ENCODE results near the gene SCG3.

DNA sequence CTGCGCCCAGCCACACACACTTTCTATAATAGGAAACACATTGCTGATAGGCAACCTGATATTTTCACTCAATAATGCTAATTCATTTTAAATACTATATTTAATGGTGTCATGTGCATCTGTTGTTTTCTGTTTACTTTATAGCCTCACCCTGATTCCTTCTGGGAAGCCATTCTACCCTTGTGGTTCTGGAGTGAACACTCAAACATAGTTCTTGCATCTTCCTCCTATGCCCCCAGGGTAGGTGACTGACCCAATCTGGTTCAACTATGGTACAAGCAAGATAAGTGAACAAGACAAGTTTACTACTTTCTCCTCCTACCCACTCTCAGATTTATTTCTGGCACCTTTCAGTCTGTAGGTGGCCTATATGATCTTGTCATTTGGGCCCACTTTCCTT is 4.3 kb upstream of the SCG3 start:
- TF ChIP-seq POLR2A (IDR thresholded peaks at IDR 0.05; ENCODE audit: low read depth, low read length) (no peak), POLR2AphosphoS5 (IDR thresholded peaks at IDR 0.05; ENCODE audit: low read depth, low read length) (no peak), TAF1 (IDR thresholded peaks at IDR 0.05; ENCODE audit: low read depth, low read length) (no peak), SPI1 (IDR thresholded peaks at IDR 0.05; ENCODE audit: low read depth, low read length) (no peak), PAX5 (IDR thresholded peaks at IDR 0.05; ENCODE audit: insufficient read depth, low read length, severe bottlenecking) (no peak), POU2F2 (IDR thresholded peaks at IDR 0.05; ENCODE audit: low read depth, low read length) (no peak)

Measured in GM12891 (cell line).